ENCODE data around the gene LRRC63. TPM values are rescaled to one million over a fixed set of nuclear protein-coding genes. Genes with fewer than 3 reads are reported as not detected.

The LRRC63 gene
- total RNA-seq, 1 donor from 2014 or later = 2.0 TPM

Small RNA genes within 50 kb of the gene (small RNA-seq; reads per million reads assigned to genes)
- gene RN7SKP5 (not detected), gene RN7SL288P (not detected)

Other genes with a start within 250 kb of the LRRC63 start
- gene ZC3H13, start 159.2 kb upstream of the LRRC63 start, total RNA-seq = 36.3 TPM
- not detected for gene CPB2, start 106.9 kb upstream of the LRRC63 start, total RNA-seq
- gene LCP1, start 29.8 kb upstream of the LRRC63 start, total RNA-seq = 6.1 TPM
- 3.3 TPM for gene RUBCNL, start 175.3 kb downstream of the LRRC63 start, total RNA-seq